ENCODE data around the gene PGAP2.
"Not testable (repeated sequence)": the region's sequence is repeated elsewhere in the genome, so short reads cannot be mapped to it uniquely, and the experiment has no call there.

Gene PGAP2

GRCh38 chr11:3807909-3808860, at the start of gene PGAP2:
PGAP2 (plus strand) TSS chr11:3808560; CDS start chr11:3811260, 2,700 bp downstream.
- FAIRE-seq: no peak

GRCh38 chr11:3764266-3764665, 44.1 kb upstream of the PGAP2 start:
- no peak for FAIRE-seq

- not testable (repeated sequence) for FAIRE-seq
These were observed 41.5 kb upstream of the PGAP2 start for GRCh38 chr11:3766836-3767235.

GRCh38 chr11:3767536-3767935, 40.8 kb upstream of the PGAP2 start:
- no peak for FAIRE-seq

GRCh38 chr11:3773180-3773579, 35.2 kb upstream of the PGAP2 start:
- peak; percentile 69 for FAIRE-seq

- no peak for FAIRE-seq
These were observed 32.5 kb upstream of the PGAP2 start for GRCh38 chr11:3775736-3776406.

- FAIRE-seq: no peak
These were observed 26.9 kb upstream of the PGAP2 start for GRCh38 chr11:3781423-3781822.

- FAIRE-seq: no peak
These were observed 25.4 kb upstream of the PGAP2 start for GRCh38 chr11:3782963-3783362.

GRCh38 chr11:3783611-3784010, 24.7 kb upstream of the PGAP2 start:
- no peak for FAIRE-seq

- no peak for FAIRE-seq
These were observed 21.5 kb upstream of the PGAP2 start for GRCh38 chr11:3786781-3787428.

- not testable (repeated sequence) for FAIRE-seq
These were observed 14.0 kb upstream of the PGAP2 start for GRCh38 chr11:3794387-3794786.

GRCh38 chr11:3795131-3796001, 13.0 kb upstream of the PGAP2 start:
- FAIRE-seq: no peak

- FAIRE-seq: no peak
These were observed 12.4 kb upstream of the PGAP2 start for GRCh38 chr11:3796002-3796311.

- no peak for FAIRE-seq
These were observed 12.0 kb upstream of the PGAP2 start for GRCh38 chr11:3796346-3796745.

GRCh38 chr11:3796801-3797328, 11.5 kb upstream of the PGAP2 start:
- FAIRE-seq: no peak

GRCh38 chr11:3797329-3798090, 10.8 kb upstream of the PGAP2 start, which contains the start of gene NUP98:
NUP98 (minus strand) TSS chr11:3797554; CDS start chr11:3782117, 15,437 bp downstream.
- FAIRE-seq: peak; percentile 98

GRCh38 chr11:3799143-3799542, 9.2 kb upstream of the PGAP2 start:
- no peak for FAIRE-seq

GRCh38 chr11:3799873-3800272, 8.5 kb upstream of the PGAP2 start:
- FAIRE-seq: no peak

- no peak for FAIRE-seq
These were observed 6.2 kb upstream of the PGAP2 start for GRCh38 chr11:3802011-3802790.

GRCh38 chr11:3803726-3804495, 4.4 kb upstream of the PGAP2 start:
- no peak for FAIRE-seq
